Amniotic stem cell (primary cell): ENCODE results near the gene DSTN.
"Not testable (repeated sequence)": the region's sequence is repeated elsewhere in the genome, so short reads cannot be mapped to it uniquely, and the experiment has no call there.

Experiments
- DNase-seq: peaks from one replicate; lab custom pipeline; 2025; lab: John Stamatoyannopoulos, UW

DSTN gene

DNA sequence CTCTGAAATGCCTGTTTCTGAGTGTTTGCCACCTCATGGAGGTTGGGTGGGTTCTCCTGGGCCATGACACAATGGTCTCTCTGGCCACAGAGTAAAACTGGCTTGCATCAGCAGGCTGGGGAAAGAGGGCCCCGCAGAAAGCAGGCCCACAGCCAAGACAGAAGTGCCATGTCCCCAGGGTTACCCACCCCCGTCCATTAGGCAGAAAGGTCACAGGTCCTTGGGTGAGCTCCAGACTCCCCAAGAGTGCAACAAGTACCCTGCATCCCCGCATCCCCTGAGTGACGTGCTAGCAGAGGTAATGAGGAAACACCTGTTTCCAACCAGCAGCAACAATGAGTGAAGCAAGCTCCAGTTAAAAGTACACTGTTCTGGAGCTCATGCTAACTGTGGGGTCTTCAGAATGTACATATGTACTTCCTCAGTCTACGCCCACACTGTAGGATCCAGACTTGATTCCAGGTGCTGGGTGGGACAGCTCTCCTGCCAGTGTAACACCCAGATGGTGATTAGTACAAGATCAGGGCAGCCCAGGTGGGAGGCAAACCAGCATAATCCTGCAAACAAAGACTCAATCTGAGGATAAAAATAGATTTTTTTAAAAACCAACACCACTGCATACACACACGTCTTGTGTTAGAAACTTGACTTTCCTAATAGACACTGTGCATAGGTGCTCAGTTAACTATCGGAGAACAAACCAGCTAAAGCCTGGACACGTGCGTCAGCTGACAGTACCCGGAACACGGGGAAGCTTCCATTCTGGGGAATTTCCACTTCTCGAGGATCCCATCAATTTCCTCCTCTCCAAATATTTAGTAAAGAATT is 80.6 kb downstream of the DSTN start:
- DNase-seq, result no peak

DNA sequence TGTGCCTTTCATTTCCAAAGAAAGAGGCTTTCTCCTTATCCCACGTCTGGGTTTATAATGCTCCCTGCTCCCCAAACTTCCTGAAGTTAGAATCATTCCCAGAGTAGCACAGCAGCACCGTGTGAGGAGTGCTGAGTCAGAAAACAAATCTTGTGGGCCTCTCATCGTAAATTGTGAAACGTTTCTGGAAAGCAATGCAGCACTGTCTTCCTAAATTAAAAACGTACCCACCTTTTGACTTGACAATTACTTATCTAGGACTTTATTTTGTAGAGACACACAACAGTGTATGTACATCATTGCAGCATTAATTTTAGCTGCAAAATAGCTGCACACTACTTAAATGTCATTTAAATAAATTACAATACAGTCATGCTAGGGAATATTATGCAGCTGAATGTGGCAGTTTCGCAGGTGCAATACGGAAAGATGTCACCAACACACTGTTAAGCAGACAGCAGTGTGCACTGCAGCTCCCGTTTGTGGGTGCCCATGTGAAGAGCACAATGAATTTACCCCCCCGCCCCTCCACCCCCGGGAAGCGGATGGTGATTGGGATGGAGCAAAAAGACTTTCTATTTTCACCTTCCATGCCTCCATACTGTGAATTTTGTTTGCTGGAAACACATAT is 81.4 kb downstream of the DSTN start:
- no peak for DNase-seq

DNA sequence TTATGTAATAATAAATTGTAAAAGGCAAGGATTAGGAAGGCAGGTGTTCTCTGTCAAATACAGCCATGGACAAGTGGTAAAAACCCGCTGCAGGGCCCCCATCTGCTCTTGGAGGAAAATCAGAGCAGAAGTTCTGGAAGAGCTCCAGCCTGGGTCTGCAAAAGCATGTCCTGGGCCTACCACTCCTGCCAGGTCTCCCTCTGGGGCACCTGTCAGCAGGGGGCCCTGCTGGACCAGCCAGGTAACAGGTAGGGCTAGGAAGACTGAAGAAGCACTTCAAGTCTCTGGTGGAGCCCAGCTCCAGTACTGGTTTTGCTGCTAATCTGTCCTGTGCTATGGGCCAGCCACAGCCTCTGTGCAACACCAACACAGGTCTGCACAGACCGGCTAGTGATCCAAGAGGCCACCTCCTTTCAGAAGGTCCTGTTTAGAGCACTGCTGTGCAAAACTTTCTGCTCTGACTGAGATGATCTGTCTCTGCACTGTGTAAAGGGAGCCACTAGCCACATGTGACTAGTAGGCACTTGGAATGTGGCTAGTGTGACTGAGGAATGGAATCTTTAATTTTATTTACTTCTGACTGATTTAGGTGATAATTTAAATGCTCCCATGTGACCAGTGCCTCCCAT is 82.0 kb downstream of the DSTN start:
- no peak for DNase-seq

DNA sequence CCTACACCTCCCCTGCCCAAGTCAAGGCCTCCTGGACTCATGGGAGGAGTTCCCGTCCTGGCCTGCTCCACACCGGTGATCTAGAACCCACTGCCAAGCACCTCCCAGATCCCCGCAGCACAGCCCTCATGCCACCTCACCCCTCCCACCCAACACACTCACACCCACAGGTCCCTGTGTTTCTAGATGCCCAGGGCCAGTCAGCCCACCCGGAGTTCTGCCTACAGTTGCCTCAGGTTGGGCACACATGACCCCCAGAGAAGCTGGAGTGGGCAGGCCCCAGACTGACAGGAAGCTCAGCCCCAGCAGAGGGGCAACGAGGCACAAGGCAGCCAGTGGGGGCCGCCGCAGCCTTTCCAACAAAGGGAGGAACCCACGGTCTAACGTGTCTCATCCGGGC is 82.5 kb downstream of the DSTN start:
- no peak for DNase-seq

DNA sequence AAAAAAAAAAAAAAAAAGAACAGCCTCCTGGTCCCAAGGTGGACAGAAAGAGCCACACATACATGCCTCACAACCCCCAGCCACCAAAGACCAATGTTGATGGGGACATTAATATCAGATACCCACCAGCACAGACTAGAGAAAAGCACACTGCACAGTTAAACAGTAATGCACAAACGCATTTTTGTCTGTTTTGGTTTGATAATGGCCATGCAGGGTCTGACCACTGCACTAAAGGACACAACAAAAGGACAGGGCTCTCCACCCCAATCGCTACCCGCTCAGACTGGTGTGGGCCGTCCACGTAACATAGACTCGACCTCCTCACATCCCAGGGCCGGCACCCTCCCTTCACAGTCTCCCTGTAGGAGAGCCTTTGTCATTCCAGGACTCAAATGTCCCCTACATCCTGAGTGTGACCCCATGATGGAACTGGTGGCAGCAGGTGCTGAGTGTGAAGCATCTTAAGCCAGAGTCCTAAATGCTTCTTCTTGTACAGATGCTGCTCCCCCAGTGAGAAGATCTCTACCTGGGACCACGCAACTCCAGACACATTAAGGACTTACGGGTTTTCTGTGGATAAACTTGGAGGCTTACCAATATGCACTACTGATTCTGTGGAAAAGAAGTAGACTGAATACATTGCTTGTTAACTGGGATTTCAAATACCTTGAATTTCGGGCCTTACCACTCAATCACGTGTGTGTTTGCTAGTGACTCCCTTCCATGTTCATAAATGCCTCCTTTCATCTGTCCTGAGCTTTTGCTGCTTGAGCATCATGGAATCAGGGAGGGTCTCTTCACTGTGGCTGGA is 84.2 kb downstream of the DSTN start:
- DNase-seq, result no peak

DNA sequence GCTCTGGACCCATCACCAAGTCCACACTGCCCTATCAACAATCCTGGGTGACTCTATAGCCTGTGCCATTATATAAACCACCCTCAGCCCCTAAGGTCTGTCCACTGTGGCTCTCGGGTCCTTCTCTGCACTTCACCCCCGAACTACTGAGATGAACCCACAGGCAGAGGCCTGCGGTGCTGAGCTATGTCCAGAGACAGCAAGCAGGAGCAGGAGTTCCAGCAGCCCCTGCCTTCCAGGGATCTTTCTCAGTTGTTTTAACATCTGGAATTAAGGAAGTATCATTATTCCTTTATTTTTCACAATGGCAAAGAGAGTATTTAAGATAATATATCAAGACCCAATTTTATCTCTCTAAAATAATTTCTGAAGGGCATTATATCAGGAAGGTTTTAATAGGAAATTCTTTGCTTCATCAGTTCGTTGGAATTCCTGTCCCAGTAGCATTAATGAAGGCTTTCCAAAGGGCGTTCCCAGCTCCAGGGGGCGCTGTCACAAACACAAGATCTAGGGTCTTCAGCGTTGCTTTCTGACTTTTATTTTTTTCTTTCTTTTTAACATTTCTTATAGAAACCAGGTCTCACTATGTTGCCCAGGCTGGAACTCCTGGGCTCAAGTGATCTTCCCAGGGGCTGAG is 84.9 kb downstream of the DSTN start:
- no peak for DNase-seq

DNA sequence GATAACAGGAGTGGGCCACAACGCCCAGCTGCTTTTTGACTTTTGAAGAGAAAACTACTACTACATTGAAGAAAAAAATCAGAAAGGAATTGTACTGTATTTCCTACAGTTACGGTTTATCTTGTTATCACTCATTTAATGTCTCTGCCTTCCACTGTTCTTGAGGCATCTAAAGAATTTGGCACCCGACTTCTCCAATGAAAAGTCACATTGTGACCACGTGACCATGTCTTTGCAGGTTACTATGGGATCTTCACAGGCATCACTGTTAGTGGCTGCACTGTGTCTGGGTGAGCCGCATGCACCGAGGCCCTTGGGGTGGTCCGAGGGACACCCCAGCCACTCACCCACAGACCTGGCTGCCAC is 85.4 kb downstream of the DSTN start:
- DNase-seq, result no peak

DNA sequence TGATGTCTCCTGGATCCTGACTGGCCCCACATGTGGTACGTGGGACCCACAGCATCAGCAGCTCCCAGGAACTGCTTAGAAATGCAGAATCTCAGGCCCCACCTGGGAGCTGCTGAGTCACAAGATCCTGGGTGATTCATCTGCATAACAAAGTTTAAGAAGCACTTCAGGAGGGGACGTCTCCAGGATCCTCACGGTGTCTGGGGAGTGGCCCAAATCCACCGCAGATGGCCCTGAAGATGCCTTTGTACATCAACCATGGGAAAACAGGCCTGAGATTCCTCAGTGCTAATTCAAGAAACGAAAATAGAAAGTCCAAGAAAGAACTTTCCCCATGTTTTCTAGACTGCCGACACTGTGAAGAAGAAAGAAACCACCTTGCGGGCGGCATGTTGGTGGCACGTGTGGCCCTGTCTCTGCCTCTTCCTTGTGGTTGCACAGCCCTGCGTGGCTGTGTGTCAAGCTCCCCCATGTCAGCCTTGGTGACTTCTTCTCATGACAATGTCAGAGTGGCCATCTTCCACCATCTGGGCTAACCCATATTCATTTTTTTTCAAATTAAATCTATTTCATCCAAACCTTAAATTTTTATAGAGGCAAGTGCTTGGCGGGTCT is 86.1 kb downstream of the DSTN start:
- DNase-seq, result no peak

DNA sequence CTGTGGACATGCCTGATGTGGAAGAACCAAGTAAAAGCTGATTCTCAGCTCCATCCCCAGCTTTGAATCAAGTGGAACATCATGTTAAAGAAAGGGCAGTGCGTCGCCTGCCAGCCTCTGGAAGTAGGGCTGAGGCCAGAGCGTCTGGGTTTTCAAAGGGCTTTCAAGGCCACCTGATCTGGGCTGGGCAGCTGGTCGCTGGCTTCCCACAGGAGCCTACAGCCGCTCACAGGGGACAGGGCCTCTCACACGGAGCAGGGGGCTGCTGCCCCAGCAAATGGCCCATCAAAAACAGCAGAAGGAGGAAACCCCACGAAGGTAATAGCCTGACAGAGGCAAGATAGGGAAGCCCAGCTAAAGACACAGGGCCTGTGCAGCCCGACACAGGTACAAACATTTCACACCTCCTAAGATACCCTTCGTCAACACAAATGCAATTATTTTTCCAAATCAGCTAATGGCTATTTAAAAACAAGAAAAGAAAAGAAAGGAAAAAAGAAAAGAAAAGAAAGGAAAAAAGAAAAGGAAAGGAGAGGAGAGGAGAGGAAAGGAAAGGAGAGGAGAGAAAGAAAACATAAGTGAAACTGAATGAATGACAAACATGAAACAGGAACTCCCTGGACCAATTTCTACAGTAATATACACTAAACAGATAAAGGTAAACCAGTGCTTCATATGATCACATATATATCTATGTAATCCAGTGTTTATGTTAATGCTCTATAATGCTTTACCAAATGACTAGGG is 87.4 kb downstream of the DSTN start:
- no peak for DNase-seq

DNA sequence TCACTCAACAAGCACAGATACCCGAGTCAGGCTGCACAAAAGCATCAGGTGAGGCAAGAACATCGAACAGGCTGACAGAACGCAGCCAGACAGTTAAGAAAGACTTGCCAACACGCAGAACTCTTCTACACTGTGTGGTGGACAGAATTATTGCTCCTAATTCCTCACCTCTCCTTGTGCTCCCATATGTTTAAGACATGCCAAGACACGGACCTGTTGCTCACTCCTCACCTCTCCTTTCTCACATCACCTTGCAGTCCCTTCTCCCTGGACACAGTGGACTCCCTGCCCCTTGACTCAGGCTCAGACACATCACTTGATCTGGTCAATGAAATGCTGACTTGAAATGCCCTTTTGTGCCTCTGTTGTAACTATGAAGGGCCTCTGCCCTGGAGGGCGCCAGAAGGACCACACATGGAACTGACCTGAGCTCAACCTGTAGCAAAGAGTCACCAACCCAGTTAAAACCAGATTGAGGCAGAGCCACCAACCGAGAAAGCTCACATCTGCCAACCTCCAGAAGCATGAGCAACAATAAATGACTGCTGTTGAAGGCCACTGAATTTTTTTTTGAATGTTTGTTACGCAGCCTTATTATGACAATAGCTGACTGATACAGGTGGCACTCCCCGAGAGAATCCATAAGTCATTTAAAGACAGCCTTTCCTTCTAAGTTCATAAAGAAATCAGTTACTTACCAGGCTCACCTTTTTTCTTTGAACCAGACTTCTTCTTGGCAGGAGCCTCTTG is 88.2 kb downstream of the DSTN start:
- no peak for DNase-seq

DNA sequence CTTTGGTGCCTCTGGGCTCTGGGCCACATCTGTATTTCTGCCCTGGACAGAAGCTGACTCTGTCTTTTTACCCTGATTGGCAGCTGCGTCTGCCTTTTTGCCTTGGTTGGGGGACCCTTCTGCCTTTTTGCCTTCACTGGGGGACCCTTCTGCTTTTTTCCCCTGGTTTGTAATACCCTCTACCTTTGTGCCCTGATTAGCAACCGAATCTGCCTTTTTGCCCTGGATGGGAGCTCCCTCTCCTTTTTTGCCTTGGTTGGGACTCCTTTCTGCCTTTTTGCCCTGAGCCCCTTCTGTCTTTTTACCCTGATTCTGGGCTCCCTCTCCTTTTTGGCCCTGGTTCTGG is 88.7 kb downstream of the DSTN start:
- DNase-seq, result no peak

DNA sequence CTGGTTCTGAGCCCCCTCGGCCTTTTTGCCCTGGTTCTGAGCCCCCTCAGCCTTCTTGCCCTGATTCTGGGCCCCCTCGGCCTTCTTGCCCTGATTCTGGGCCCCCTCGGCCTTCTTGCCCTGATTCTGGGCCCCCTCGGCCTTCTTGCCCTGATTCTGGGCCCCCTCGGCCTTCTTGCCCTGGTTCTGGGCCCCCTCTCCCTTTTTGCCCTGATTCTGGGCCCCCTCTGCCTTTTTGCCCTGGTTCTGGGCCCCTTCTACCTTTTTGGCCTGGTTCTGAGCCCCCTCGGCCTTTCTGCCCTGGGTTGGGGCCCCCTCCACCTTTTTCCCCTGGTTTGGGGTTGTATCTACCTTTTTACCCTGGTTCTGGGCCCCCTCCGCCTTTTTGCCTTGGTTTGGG is 89.5 kb downstream of the DSTN start:
- not testable (repeated sequence) for DNase-seq
